SU-DHL-6 (cell line): ENCODE results near the gene MIS18BP1.
"Not testable (repeated sequence)": the region's sequence is repeated elsewhere in the genome, so short reads cannot be mapped to it uniquely, and the experiment has no call there.

Experiments used
- H2AFZ ChIP-seq: fragments of 200-600 bp; sonication (generic); 2 replicates; pipeline ENCODE4 v1.6.1; 2014; ENCODE audit warnings: low read depth, mild to moderate bottlenecking, moderate library complexity, mixed read lengths, antibody characterized with exemption, low read length; ENCODE audit not compliant: severe bottlenecking
- H3F3A ChIP-seq: fragments of 200-600 bp; shearing (Covaris generic); 2 replicates; pipeline ENCODE4 v1.6.0; 2016; ENCODE audit warnings: antibody characterized with exemption, mild to moderate bottlenecking; ENCODE audit not compliant: insufficient read depth
- H3K27ac ChIP-seq: fragments of 200-600 bp; sonication (generic); 2 replicates; pipeline ENCODE4 v1.5.1; 2016; ENCODE audit warnings: low read depth, mild to moderate bottlenecking, low read length, moderate library complexity, mixed read lengths
- H3K27me3 ChIP-seq: fragments of 200-600 bp; sonication (generic), shearing (Covaris generic); 2 replicates; pipeline ENCODE4 v1.6.0; 2014; ENCODE audit warnings: mild to moderate bottlenecking, low read length
- H3K36me3 ChIP-seq: fragments of 200-600 bp; sonication (generic); 2 replicates; pipeline ENCODE4 v1.6.1; 2014; ENCODE audit warnings: mild to moderate bottlenecking, low read length, mixed read lengths
- H3K4me2 ChIP-seq: fragments of 300-600, 200-600 bp; shearing (Covaris generic), sonication (generic); 2 replicates; pipeline ENCODE4 v1.6.0; 2014; ENCODE audit warnings: low read length, low read depth, mild to moderate bottlenecking; ENCODE audit not compliant: poor library complexity, severe bottlenecking
- H3K4me3 ChIP-seq: fragments of 200-600 bp; sonication (generic); 2 replicates; pipeline ENCODE4 v1.5.1; 2014; ENCODE audit warnings: antibody characterized with exemption, low read length, mild to moderate bottlenecking, mixed read lengths; ENCODE audit not compliant: insufficient read depth, poor library complexity, severe bottlenecking
- H3K79me2 ChIP-seq: fragments of 200-600 bp; sonication (generic); 2 replicates; pipeline ENCODE4 v1.6.1; 2014; ENCODE audit warnings: mild to moderate bottlenecking, low read length, moderate library complexity; ENCODE audit not compliant: insufficient read depth
- H3K9ac ChIP-seq: fragments of 200-600 bp; sonication (generic); 2 replicates; pipeline ENCODE4 v1.7.0; 2014; ENCODE audit warnings: mild to moderate bottlenecking, low read length
- H3K9me2 ChIP-seq: fragments of 200-600 bp; sonication (generic); replicated peaks from 2 replicates; pipeline ENCODE4 v1.6.1; 2014; ENCODE audit warnings: low read length; ENCODE audit not compliant: insufficient read depth
- H3K9me3 ChIP-seq: fragments of 200-600 bp; sonication (generic); 2 replicates; pipeline ENCODE4 v1.6.1; 2014; ENCODE audit warnings: low read length, mixed read lengths; ENCODE audit not compliant: insufficient read depth
- H4K20me1 ChIP-seq: fragments of 200-600 bp; sonication (generic); 2 replicates; pipeline ENCODE4 v1.6.1; 2014; ENCODE audit warnings: low read depth, mild to moderate bottlenecking, antibody characterized with exemption, low read length, moderate library complexity, mixed read lengths
- EZH2phosphoT487 ChIP-seq: fragments of 200-600 bp; sonication (generic), shearing (Covaris generic); conservative IDR thresholded peaks from 2 replicates; pipeline ENCODE4 v1.6.1; 2018; ENCODE audit warnings: mild to moderate bottlenecking, antibody characterized with exemption, low read length, moderate library complexity, mixed read lengths
- TF ChIP-seq, protein P1 (sequence below): fragments of 200-600 bp; sonication (generic); IDR thresholded peaks from one replicate; pipeline ENCODE4 v1.5.1; 2017; ENCODE audit warnings: antibody characterized with exemption, mild to moderate bottlenecking, low read length, moderate library complexity; ENCODE audit not compliant: insufficient read depth, poor library complexity, severe bottlenecking

The MIS18BP1 gene

DNA sequence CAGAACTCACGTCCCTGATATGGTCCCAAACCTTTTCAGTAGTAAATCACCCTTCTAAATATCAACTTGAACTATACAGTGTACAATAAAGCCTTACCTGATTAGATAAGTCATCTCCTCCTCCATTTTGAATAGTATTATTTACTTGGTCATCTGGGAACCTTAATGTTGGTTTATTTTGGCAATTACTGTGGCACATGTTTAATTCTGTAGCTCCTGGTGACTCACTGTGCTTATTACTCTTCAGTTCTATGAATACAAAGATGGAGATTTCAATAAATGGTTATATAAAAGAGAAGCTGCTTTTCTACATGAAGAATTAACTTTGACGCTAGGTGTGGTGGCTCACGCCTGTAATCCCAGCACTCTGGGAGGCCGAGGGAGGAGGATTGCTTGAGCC is 25.4 kb downstream of the MIS18BP1 start:
- H3K4me3 ChIP-seq: no peak overlapping the region
- H2AFZ ChIP-seq: no peak overlapping the region
- H3K36me3 ChIP-seq: peaks cover 82% of the 10 kb centered on the region
- no peaks in the 10 kb centered on the region for H3K9me2 ChIP-seq
- no peaks in the 10 kb centered on the region for H3K27me3 ChIP-seq
- no peaks in the 10 kb centered on the region for H4K20me1 ChIP-seq
- peaks cover 7% of the 10 kb centered on the region; the same call in 1 of the 2 replicates for H3F3A ChIP-seq
- H3K4me2 ChIP-seq: no peak overlapping the region
- H3K9me3 ChIP-seq: no peaks in the 10 kb centered on the region
- H3K27ac ChIP-seq: no peak overlapping the region
- TF ChIP-seq, protein P1, sequence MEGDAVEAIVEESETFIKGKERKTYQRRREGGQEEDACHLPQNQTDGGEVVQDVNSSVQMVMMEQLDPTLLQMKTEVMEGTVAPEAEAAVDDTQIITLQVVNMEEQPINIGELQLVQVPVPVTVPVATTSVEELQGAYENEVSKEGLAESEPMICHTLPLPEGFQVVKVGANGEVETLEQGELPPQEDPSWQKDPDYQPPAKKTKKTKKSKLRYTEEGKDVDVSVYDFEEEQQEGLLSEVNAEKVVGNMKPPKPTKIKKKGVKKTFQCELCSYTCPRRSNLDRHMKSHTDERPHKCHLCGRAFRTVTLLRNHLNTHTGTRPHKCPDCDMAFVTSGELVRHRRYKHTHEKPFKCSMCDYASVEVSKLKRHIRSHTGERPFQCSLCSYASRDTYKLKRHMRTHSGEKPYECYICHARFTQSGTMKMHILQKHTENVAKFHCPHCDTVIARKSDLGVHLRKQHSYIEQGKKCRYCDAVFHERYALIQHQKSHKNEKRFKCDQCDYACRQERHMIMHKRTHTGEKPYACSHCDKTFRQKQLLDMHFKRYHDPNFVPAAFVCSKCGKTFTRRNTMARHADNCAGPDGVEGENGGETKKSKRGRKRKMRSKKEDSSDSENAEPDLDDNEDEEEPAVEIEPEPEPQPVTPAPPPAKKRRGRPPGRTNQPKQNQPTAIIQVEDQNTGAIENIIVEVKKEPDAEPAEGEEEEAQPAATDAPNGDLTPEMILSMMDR: no peak
- H3K79me2 ChIP-seq: peaks cover 3% of the 10 kb centered on the region; the same call in 1 of the 2 replicates
- H3K9ac ChIP-seq: no peak overlapping the region

DNA sequence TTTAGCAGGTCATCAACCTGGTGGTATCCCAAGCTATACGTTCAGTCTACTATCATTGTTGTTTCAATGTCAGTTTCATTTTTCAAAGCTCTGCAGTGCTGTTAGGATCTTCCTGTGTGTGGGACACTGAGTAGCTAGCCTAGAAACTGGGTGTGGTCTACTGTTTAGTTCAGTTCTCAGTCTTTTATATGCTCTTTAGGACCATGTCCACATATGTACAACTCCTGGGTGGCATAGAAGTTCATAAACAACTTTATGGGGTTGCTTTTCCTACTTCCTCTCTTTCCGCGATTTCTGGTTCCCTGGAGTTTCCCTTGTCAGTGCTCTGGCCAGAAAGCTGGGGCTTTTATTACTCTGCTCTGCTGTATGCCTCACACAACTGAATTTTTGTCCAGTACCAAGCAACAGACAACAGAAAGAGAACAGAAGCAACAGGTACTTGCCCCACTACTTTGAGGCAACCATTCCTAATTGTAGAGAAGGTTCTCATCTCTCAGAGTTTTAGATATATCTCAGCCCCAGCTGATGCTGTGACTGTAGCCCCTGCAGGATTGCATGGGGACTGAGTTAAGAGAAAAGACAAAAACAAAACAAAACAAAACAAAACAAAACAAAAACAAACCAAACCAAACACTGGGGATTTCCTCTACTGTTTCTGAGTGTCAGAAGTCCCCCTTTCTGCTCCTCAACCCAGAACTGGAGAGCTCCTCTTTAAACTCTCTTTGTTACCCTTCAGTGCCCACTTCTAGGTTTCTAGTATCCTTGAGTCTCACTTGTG is 30.3 kb downstream of the MIS18BP1 start:
- Histone ChIP-seq H3F3A (no peaks in the 10 kb centered on the region), H3K27me3 (no peaks in the 10 kb centered on the region), H3K9ac (no peak overlapping the region), H3K4me3 (no peak overlapping the region), H4K20me1 (no peaks in the 10 kb centered on the region), H3K27ac (no peak overlapping the region), H2AFZ (no peak overlapping the region), H3K9me3 (no peaks in the 10 kb centered on the region), H3K9me2 (no peaks in the 10 kb centered on the region), H3K4me2 (no peak overlapping the region), H3K36me3 (peaks cover 62% of the 10 kb centered on the region), H3K79me2 (peaks cover under 1% of the 10 kb centered on the region; the same call in 1 of the 2 replicates)
- no peak for TF ChIP-seq EZH2phosphoT487
- TF ChIP-seq, protein P1: no peak

DNA sequence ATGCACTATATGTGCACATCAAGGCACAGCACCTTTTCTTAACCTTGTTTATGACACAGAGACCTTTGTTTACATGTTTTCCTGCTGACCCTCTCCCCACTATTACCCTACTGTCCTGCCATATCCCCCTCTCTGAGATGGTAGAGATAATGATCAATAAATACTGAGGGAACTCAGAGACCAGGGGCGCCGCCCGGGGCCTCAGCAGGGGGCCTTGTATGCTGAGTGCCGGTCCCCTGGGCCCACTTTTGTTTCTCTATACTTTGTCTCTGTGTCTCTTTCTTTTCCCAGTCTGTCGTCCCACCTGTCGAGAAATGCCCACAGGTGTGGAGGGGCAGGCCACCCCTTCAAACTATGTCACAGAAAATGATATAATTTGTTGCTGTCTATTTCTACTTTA is 38.7 kb downstream of the MIS18BP1 start:
- H3K9ac ChIP-seq, H3K4me3 ChIP-seq, H3K9me2 ChIP-seq, H3K27me3 ChIP-seq, H4K20me1 ChIP-seq, H3K9me3 ChIP-seq, H3K4me2 ChIP-seq, H3K27ac ChIP-seq, H3F3A ChIP-seq, H2AFZ ChIP-seq, H3K79me2 ChIP-seq: not testable (repeated sequence)
- H3K36me3 ChIP-seq: peaks cover 49% of the 10 kb centered on the region

DNA sequence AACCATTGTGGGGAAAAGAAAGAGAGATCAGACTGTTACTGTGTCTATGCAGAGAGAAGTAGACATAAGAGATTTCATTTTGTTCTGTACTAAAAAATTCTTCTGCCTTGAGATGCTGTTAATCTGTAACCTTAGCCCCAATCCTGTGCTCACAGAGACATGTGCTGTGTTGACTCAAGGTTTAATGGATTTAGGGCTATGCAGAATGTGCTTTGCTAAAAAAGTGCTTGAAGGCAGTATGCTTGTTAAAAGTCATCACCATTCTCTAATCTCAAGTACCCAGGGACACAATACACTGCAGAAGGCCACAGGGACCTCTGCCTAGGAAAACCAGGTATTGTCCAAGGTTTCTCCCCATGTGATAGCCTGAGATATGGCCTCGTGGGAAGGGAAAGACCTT is 39.3 kb downstream of the MIS18BP1 start:
- H3K27me3 ChIP-seq, H3K27ac ChIP-seq, H2AFZ ChIP-seq, H3K79me2 ChIP-seq, H3K9me2 ChIP-seq, H4K20me1 ChIP-seq, H3F3A ChIP-seq, H3K4me2 ChIP-seq, H3K9ac ChIP-seq, H3K4me3 ChIP-seq, H3K9me3 ChIP-seq: not testable (repeated sequence)
- peaks cover 43% of the 10 kb centered on the region for H3K36me3 ChIP-seq
